SK-MEL-5 (cell line): Measurements from ENCODE around the gene INHBA. TPM values are rescaled to one million over a fixed set of nuclear protein-coding genes. Genes with fewer than 3 reads are reported as not detected.

Experiments used
- DNase-seq: peaks from one replicate; pipeline ENCODE4 v3.0.0-alpha.2; 2016; ENCODE audit warnings: low read depth, low spot score
- in situ Hi-C: cut with HindIII; loops from 2 replicates; pipeline ENCODE4 v1.10.0; 2016; ENCODE audit warnings: low sequenced_read_pairs, high pct_unique_total_duplicates, low pct_unique_long_range_greater_than_20kb
- total RNA-seq: library from RNA; depleted of rRNA; stranded (reverse); fragments of >200 nt; shearing (Covaris generic); gene quantifications from 2 replicates; pipeline ENCODE4 v1.2.3, GENCODE V29; 2014

Gene INHBA
- total RNA-seq, 1 experiment from 2014 or later = 0.05 TPM

- in situ Hi-C loops = no loop called here
- no peak for DNase-seq
Observed at GRCh38 chr7:41652267-41652666, 50.6 kb downstream of the INHBA start.

GRCh38 chr7:41648501-41648900, 54.4 kb downstream of the INHBA start:
- in situ Hi-C loops = no loop called here
- no peak for DNase-seq

GRCh38 chr7:41643616-41644015, 59.3 kb downstream of the INHBA start:
- DNase-seq = no peak
- in situ Hi-C loops = no loop called here

- DNase-seq = no peak
- in situ Hi-C loops = no loop called here
Observed at GRCh38 chr7:41641665-41642014, 61.2 kb downstream of the INHBA start.

- no peak for DNase-seq
- in situ Hi-C loops = no loop called here
Observed at GRCh38 chr7:41641011-41641664, 61.8 kb downstream of the INHBA start.

- no peak for DNase-seq
- in situ Hi-C loops = no loop called here
Observed at GRCh38 chr7:41640487-41640886, 62.4 kb downstream of the INHBA start.

GRCh38 chr7:41637049-41637448, 65.8 kb downstream of the INHBA start:
- no peak for DNase-seq
- in situ Hi-C loops = no loop called here
